Endothelial cell of umbilical vein (primary cell): ENCODE measurements around the gene LRRC43. TPM values are rescaled to one million over a fixed set of nuclear protein-coding genes. Genes with fewer than 3 reads are reported as not detected.

ENCODE experiments used
- BruUV-seq: library from RNA; stranded (reverse); fragments of 400-500 nt; replicated peaks from 2 replicates; lab custom pipeline; 2021; lab: Mats Ljungman, UMichigan
- CTCF ChIA-PET: fragments of 300-600, 350-600 bp; sonication (Branson Sonifier 250); formaldehyde crosslinking; loops from one replicate; lab custom pipeline; 2021; ENCODE audit warnings: antibody characterized with exemption, inconsistent platforms; lab: Charles Lee
- POLR2A ChIA-PET: fragments of 300-600, 350-600 bp; sonication (Branson Sonifier 250); formaldehyde crosslinking; loops from one replicate; lab custom pipeline; 2021; ENCODE audit warnings: antibody characterized with exemption, inconsistent platforms; lab: Charles Lee
- DNase-seq: peaks from one replicate; pipeline ENCODE4 v3.0.0-alpha.2; 2011; ENCODE audit warnings: low read depth, low spot score
- FAIRE-seq: peaks from 2 replicates; lab custom pipeline; 2011; peaks lifted over from hg19 to GRCh38; lab: Jason Lieb, UNC
- H2AFZ ChIP-seq: 2 replicates; pipeline ENCODE4 v1.6.0; 2012; ENCODE audit warnings: low read depth, low read length, control low read depth, inconsistent platforms
- H3K27ac ChIP-seq: 2 replicates; pipeline ENCODE4 v1.5.1; 2011; ENCODE audit warnings: low read depth, mild to moderate bottlenecking, control low read depth, low read length, moderate library complexity; ENCODE audit not compliant: insufficient read depth
- H3K27me3 ChIP-seq, 2 experiments: 2 replicates each; pipeline versions ENCODE4 v1.6.0 to v1.6.1; 2011; ENCODE audit warnings: low read length in 2 of 2, mixed read lengths in 1 of 2; ENCODE audit not compliant: control insufficient read depth in 2 of 2, insufficient read depth in 2 of 2
- H3K36me3 ChIP-seq, 2 experiments: 2 replicates in 1 of 2; 3 replicates in 1 of 2; pipeline ENCODE4 v1.5.1; 2011; ENCODE audit warnings: low read length in 2 of 2, mild to moderate bottlenecking in 1 of 2, moderate library complexity in 1 of 2; ENCODE audit not compliant: control insufficient read depth in 2 of 2, insufficient read depth in 2 of 2; ENCODE audit errors: extremely low read depth in 1 of 2
- H3K4me1 ChIP-seq: 3 replicates; pipeline ENCODE4 v1.5.1; 2011; ENCODE audit warnings: mild to moderate bottlenecking, low read length; ENCODE audit not compliant: control insufficient read depth, insufficient read depth; ENCODE audit errors: extremely low read depth
- H3K4me2 ChIP-seq: 2 replicates; pipeline ENCODE4 v1.6.1; 2011; ENCODE audit warnings: low read length, control low read depth, mixed read lengths; ENCODE audit not compliant: insufficient read depth
- H3K4me3 ChIP-seq, 3 experiments: fragments of 200-600 bp in 1 of 3; sonication (generic), shearing (Covaris generic) in 1 of 3; replicated peaks in 1 of 3; 2 replicates each; pipeline ENCODE4 v1.5.1; 2011 to 2016; ENCODE audit warnings: control low read depth in 3 of 3, low read length in 3 of 3, mild to moderate bottlenecking in 2 of 3, inconsistent platforms in 1 of 3, low read depth in 1 of 3, moderate library complexity in 1 of 3; ENCODE audit not compliant: insufficient read depth in 1 of 3
- H3K79me2 ChIP-seq: 2 replicates; pipeline ENCODE4 v1.6.0; 2012; ENCODE audit warnings: low read length, inconsistent platforms; ENCODE audit not compliant: control insufficient read depth, insufficient read depth
- H3K9ac ChIP-seq: replicated peaks from 2 replicates; pipeline ENCODE3; 2011; ENCODE audit warnings: low read length, control low read depth; ENCODE audit not compliant: insufficient read depth; ENCODE audit errors: extremely low read depth
- H3K9me1 ChIP-seq: replicated peaks from 3 replicates; pipeline ENCODE4 v1.6.0; 2011; ENCODE audit warnings: mild to moderate bottlenecking, low read length; ENCODE audit not compliant: control insufficient read depth, insufficient read depth; ENCODE audit errors: extremely low read depth
- H3K9me3 ChIP-seq: replicated peaks from 2 replicates; pipeline ENCODE4 v1.5.1; 2012; ENCODE audit warnings: low read length, inconsistent platforms; ENCODE audit not compliant: control insufficient read depth, insufficient read depth
- H4K20me1 ChIP-seq: replicated peaks from 2 replicates; pipeline ENCODE3; 2011; ENCODE audit warnings: mild to moderate bottlenecking, low read length; ENCODE audit not compliant: control insufficient read depth, insufficient read depth; ENCODE audit errors: extremely low read depth
- EZH2 ChIP-seq: IDR thresholded peaks from 2 replicates; pipeline ENCODE4 v1.6.1; 2012; ENCODE audit warnings: borderline replicate concordance, low read depth, mild to moderate bottlenecking, moderate library complexity, low read length, inconsistent platforms; ENCODE audit not compliant: severe bottlenecking
- FOS ChIP-seq: IDR thresholded peaks from 2 replicates; pipeline ENCODE4 v1.6.1; 2011; ENCODE audit warnings: mild to moderate bottlenecking, low read length, moderate library complexity, borderline replicate concordance; ENCODE audit not compliant: insufficient read depth
- GATA2 ChIP-seq: IDR thresholded peaks from 2 replicates; pipeline ENCODE4 v1.7.0; 2011; ENCODE audit warnings: low read depth, mild to moderate bottlenecking, moderate library complexity, mixed read lengths, low read length; ENCODE audit not compliant: insufficient read length, insufficient read depth
- JUN ChIP-seq: IDR thresholded peaks from 2 replicates; pipeline ENCODE4 v1.6.1; 2011; ENCODE audit warnings: borderline replicate concordance, low read depth; ENCODE audit not compliant: insufficient read length, insufficient read depth
- MYC ChIP-seq: IDR thresholded peaks from one replicate; pipeline ENCODE4 v1.6.1; 2011; ENCODE audit warnings: mild to moderate bottlenecking, low read depth, low read length
- POLR2A ChIP-seq: IDR thresholded peaks from 2 replicates; pipeline ENCODE4 v1.6.1; 2012; ENCODE audit warnings: low read depth, mild to moderate bottlenecking, control low read depth, low read length
- POLR2AphosphoS5 ChIP-seq: IDR thresholded peaks from 2 replicates; pipeline ENCODE4 v1.6.1; 2012; ENCODE audit warnings: low read depth, mild to moderate bottlenecking, control low read depth, low read length, moderate library complexity; ENCODE audit not compliant: insufficient read depth
- dilution Hi-C: fragments of 300-500 bp; cut with MboI; formaldehyde crosslinking; loops from one replicate; pipeline ENCODE4 v1.15.0; 2019; ENCODE audit warnings: low sequenced_read_pairs; ENCODE audit not compliant: extremely low pct_ligation_motif_present
- intact Hi-C: fragments of 100-400 bp; cut with micrococcal nuclease; formaldehyde crosslinking; loops from one replicate; pipeline ENCODE4 v1.10.0; 2022
- polyA plus RNA-seq, 4 experiments: library from polyadenylated mRNA; depleted of rRNA in 3 of 4; stranded (reverse) in 3 of 4; unstranded in 1 of 4; fragments of >200 nt; gene quantifications; 2 replicates each; pipeline versions ENCODE4 v1.2.1 to v1.2.3, GENCODE V29; 2011 to 2012; ENCODE audit warnings: missing spikeins in 1 of 4
- total RNA-seq: library from RNA; stranded (reverse); gene quantifications from 2 replicates; pipeline ENCODE4 v1.2.3, GENCODE V29; 2021
- TF ChIP-seq, protein P1 (sequence below): IDR thresholded peaks from 2 replicates; pipeline ENCODE4 v1.6.1; 2011; ENCODE audit not compliant: insufficient read depth, insufficient read length
- TF ChIP-seq, protein P2 (sequence below), 2 donors: IDR thresholded peaks; 1 replicate in 1 of 2; 2 replicates in 1 of 2; pipeline ENCODE4 v1.5.1; 2011; ENCODE audit warnings: low read length in 2 of 2, mild to moderate bottlenecking in 2 of 2, moderate library complexity in 2 of 2, control low read depth in 1 of 2, inconsistent platforms in 1 of 2, low read depth in 1 of 2; ENCODE audit not compliant: insufficient read depth in 1 of 2; ENCODE audit errors: extremely low read depth in 1 of 2

LRRC43 gene
- total and polyA plus RNA-seq, 2 donors (not counting 3 experiments of a cell fraction or from before 2014, with no cell fraction given) = 3.1 to 3.4 TPM

DNA sequence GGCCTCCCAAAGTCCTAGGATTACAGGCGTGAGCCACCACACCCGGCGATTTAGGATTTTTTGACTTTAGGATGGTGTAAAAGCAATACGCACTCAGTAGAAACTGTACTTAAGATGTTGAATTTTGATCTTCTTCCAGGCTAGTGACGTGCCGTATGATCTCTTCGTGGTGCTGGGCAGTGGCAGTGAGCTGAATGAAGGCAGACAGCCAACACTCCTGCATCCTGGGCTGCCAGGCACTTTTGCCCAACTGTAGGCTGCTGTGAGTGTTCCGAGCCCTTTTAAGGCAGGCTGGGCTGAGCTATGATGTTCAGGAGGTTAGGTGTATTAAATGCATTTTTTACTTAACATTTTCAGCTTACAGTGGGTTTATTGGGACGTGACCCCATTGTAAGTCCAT, 30.2 kb upstream of the LRRC43 start:
- H3K79me2 ChIP-seq = no peaks in the 10 kb centered on the region
- no peak overlapping the region for H3K9ac ChIP-seq
- no TSS peak for BruUV-seq
- intact Hi-C loops = no loop called here
- CTCF ChIA-PET = interaction anchor here (1.3 kb wide), 1 partner anchor 98 kb away, joined by 3 read pairs; no protein-coding TSS in a partner anchor
- H3K4me2 ChIP-seq = no peak overlapping the region
- dilution Hi-C loops = no loop called here
- H3K27me3 ChIP-seq = no peaks in the 10 kb centered on the region
- no peak overlapping the region for H2AFZ ChIP-seq
- no peaks in the 10 kb centered on the region for H3K9me3 ChIP-seq
- no peaks in the 10 kb centered on the region for H4K20me1 ChIP-seq
- TF ChIP-seq EZH2 (no peak), JUN (no peak), POLR2A (no peak), FOS (no peak), POLR2AphosphoS5 (no peak), GATA2 (no peak), MYC (no peak)
- TF ChIP-seq, protein P1, sequence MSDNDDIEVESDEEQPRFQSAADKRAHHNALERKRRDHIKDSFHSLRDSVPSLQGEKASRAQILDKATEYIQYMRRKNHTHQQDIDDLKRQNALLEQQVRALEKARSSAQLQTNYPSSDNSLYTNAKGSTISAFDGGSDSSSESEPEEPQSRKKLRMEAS = no peak
- TF ChIP-seq, protein P2, sequence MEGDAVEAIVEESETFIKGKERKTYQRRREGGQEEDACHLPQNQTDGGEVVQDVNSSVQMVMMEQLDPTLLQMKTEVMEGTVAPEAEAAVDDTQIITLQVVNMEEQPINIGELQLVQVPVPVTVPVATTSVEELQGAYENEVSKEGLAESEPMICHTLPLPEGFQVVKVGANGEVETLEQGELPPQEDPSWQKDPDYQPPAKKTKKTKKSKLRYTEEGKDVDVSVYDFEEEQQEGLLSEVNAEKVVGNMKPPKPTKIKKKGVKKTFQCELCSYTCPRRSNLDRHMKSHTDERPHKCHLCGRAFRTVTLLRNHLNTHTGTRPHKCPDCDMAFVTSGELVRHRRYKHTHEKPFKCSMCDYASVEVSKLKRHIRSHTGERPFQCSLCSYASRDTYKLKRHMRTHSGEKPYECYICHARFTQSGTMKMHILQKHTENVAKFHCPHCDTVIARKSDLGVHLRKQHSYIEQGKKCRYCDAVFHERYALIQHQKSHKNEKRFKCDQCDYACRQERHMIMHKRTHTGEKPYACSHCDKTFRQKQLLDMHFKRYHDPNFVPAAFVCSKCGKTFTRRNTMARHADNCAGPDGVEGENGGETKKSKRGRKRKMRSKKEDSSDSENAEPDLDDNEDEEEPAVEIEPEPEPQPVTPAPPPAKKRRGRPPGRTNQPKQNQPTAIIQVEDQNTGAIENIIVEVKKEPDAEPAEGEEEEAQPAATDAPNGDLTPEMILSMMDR (IDR thresholded peaks at IDR 0.05; ENCODE audit: extremely low read depth in 1 of 2, insufficient read depth in 1 of 2, low read depth in 1 of 2, low read length in 2 of 2) = no peak
- H3K36me3 ChIP-seq = no peaks in the 10 kb centered on the region
- H3K9me1 ChIP-seq = no peaks in the 10 kb centered on the region
- H3K4me3 ChIP-seq = no peak overlapping the region
- DNase-seq (no peak), FAIRE-seq (no peak)
- H3K4me1 ChIP-seq = no peaks in the 10 kb centered on the region
- H3K27ac ChIP-seq = no peak overlapping the region
- POLR2A ChIA-PET = no interaction called here
